Choroid plexus epithelial cell (primary cell): ENCODE measurements around the gene FBLN7.
"Not testable (repeated sequence)": the region's sequence is repeated elsewhere in the genome, so short reads cannot be mapped to it uniquely, and the experiment has no call there.

ENCODE experiments used
- DNase-seq: peaks from one replicate; pipeline ENCODE4 v3.0.0-alpha.2; 2010; ENCODE audit warnings: low read depth
- H3K4me3 ChIP-seq: 2 replicates; pipeline ENCODE4 v1.5.1; 2011; ENCODE audit warnings: low read depth, mild to moderate bottlenecking, control low read depth, low read length, moderate library complexity
- TF ChIP-seq, protein P1 (sequence below): conservative IDR thresholded peaks from 2 replicates; pipeline ENCODE4 v1.5.1; 2011; ENCODE audit warnings: low read depth, mild to moderate bottlenecking, control low read depth, inconsistent platforms, low read length, moderate library complexity

Gene FBLN7

DNA sequence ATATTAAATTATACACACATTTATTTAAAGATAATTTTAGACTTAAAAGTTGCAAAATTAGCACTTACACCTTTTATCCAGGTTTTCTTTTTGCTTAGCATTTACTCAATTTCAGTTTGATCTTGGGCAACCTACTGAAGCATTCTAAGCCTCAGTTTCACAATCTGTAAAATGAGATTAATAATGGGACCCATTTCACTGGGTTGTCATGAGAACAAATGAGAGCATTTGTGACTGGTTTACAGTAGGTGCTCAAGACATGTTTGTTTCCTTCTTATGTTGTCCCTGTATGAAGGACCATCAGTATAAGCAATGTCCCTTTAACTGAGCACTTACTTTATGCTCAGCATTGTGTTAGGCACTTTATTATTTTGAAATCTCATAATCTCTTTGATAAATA lies 4.8 kb upstream of the FBLN7 start:
- TF ChIP-seq, protein P1, sequence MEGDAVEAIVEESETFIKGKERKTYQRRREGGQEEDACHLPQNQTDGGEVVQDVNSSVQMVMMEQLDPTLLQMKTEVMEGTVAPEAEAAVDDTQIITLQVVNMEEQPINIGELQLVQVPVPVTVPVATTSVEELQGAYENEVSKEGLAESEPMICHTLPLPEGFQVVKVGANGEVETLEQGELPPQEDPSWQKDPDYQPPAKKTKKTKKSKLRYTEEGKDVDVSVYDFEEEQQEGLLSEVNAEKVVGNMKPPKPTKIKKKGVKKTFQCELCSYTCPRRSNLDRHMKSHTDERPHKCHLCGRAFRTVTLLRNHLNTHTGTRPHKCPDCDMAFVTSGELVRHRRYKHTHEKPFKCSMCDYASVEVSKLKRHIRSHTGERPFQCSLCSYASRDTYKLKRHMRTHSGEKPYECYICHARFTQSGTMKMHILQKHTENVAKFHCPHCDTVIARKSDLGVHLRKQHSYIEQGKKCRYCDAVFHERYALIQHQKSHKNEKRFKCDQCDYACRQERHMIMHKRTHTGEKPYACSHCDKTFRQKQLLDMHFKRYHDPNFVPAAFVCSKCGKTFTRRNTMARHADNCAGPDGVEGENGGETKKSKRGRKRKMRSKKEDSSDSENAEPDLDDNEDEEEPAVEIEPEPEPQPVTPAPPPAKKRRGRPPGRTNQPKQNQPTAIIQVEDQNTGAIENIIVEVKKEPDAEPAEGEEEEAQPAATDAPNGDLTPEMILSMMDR: no peak
- DNase-seq: no peak
- no peak overlapping the region for H3K4me3 ChIP-seq

DNA sequence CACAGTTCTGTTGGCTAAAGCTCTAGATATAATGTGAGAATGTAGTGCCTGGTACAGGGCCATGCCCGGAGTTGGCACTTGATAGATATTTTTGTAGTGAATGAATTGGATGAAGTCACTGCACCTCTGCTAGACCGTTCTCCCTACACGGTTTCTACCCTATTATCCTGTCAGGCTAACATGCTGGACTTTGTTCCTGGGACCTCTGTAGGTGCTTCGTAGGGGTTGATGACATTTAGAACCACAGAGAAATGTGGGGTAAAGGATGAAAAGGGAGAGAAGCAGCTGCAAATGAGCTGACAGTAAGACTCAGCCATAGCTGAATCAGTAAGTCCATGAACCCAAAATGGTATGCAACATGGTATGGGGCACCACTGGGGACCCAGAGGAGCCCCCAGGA lies 4.1 kb upstream of the FBLN7 start:
- no peak overlapping the region for H3K4me3 ChIP-seq
- DNase-seq: no peak
- TF ChIP-seq, protein P1: no peak

DNA sequence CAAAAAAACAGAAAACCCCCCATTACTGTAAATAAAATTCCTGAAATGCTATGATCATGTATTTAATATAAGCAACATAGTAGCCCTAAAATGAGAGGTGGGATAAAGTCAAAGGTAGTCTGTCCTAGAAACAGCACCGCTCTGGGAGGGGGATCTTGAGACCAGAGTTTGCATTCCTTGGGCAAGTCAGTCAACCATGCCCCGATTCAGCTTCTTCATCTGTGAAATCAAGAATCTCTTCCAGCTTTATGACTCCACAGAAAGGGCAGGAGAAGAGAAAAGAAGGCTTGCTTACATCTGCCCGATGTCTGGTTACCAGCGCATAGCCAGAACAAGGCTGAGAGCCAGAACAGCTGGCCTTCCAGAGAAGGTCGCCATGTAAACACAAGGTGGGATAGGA lies 2.1 kb upstream of the FBLN7 start:
- H3K4me3 ChIP-seq: no peak overlapping the region
- DNase-seq: no peak
- TF ChIP-seq, protein P1: no peak

DNA sequence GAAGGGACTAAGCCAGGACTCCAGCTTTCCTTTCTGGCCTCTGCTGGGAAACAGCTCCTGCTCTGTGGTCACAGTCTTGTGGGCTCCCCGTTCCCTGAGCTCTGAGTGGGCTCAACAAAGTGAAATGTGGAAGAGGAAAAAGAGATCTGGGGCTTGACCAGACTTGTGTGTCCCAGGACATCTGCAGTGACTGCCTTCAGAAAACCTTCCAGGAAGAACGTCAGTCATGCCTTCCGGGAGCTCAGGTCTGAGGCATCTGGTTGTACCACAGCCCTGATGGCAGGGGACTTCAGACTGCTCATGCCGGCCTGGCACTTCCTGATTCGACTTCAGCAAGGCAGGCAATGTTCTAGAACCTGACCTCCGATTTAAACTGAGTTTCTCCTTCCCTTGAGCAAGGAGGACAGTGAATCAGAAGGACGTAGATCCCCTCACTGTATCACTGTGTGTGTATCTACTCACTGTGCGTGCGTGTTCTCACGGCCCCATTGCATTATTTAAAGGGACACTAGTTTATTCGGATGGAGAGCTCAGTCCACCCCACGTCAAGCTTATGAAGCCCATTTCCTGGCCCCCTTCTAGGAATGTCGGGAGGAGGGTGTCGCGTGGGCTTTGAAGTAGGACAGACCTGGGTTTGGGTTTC lies 548 bp upstream of the FBLN7 start:
- TF ChIP-seq, protein P1: no peak
- peak; percentile 28 for DNase-seq
- peak overlapping the region; percentile 55 for H3K4me3 ChIP-seq

DNA sequence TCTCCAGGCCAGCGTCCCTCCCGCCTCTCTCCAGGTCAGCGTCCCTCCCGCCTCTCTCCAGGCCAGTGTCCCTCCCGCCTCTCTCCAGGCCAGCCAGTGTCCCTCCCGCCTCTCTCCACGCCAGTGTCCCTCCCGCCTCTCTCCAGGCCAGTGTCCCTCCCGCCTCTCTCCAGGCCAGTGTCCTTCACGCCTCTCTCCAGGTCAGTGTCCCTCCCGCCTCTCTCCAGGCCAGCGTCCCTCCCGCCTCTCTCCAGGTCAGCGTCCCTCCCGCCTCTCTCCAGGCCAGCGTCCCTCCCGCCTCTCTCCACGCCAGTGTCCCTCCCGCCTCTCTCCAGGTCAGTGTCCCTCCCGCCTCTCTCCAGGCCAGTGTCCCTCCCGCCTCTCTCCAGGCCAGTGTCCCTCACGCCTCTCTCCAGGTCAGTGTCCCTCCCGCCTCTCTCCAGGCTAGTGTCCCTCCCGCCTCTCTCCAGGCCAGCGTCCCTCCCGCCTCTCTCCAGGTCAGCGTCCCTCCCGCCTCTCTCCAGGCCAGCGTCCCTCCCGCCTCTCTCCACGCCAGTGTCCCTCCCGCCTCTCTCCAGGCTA lies 939 bp downstream of the FBLN7 start:
- not testable (repeated sequence) for DNase-seq, H3K4me3 ChIP-seq

DNA sequence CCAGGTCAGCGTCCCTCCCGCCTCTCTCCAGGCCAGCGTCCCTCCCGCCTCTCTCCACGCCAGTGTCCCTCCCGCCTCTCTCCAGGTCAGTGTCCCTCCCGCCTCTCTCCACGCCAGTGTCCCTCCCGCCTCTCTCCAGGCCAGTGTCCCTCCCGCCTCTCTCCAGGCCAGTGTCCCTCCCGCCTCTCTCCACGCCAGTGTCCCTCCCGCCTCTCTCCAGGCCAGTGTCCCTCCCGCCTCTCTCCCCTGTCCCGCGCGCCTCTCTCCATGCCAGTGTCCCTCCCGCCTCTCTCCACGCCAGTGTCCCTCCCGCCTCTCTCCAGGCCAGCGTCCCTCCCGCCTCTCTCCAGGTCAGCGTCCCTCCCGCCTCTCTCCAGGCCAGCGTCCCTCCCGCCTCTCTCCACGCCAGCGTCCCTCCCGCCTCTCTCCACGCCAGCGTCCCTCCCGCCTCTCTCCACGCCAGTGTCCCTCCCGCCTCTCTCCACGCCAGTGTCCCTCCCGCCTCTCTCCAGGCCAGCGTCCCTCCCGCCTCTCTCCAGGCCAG lies 1.5 kb downstream of the FBLN7 start:
- not testable (repeated sequence) for DNase-seq, H3K4me3 ChIP-seq

DNA sequence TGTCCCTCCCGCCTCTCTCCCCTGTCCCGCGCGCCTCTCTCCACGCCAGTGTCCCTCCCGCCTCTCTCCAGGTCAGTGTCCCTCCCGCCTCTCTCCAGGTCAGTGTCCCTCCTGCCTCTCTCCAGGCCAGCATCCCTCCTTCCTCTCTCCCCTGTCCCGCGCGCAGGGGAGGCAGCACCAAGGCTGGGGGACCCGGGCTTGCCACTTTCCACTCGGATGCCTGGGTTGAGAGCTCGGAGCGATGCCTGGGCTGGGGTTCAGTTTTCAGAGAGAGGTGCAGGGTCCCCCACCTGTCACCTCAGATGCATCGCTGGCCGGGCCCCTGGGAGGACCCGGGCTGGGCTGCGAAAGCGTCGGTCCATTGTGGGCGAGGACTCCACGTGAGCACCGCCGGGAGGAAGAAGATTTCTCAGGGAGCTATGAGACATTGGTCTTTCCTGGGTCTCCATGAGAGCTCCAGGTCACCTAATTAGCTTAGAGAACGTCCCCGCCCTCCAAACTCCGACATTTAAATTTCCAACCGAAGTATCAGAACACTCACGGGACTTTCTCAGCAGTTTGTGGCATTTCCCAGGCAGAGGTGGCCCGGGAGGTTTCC lies 2.1 kb downstream of the FBLN7 start:
- DNase-seq: no peak
- TF ChIP-seq, protein P1: no peak
- no peak overlapping the region for H3K4me3 ChIP-seq

DNA sequence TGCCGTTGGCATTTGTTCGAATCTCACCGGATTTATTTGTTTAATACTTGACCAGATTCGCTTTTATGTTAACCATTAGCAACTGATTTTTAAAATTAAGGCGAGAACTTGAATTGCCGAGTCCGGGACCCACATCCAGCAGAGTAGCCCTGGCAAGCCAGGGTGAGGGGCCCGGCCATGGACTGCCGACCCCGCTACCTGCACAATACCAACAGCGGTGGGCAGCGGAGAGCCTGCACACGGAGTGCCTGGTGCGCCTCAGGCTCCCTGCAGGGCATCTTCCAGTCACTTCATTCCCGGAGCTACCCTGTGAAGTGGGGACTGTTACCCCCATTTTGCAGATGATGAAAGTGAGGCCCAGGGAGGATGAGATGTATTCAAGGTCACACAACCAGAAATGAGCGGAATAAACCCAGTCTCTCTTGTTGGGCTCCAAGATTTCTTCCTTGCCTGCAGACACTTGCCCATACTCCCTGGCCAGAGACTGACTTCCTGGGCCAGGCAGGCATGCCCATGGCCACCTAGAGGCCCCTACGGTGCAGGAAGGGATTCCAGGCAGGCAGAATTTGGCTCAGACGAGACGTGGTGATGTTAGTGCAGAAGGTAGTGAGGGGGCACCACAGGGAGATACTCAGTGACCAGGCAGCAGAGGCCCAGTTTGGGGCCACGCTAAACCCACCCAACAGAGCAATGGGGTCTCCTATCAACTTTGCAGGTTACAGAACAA lies 2.9 kb downstream of the FBLN7 start:
- no peak for DNase-seq
- TF ChIP-seq, protein P1: no peak
- no peak overlapping the region for H3K4me3 ChIP-seq
